GM23338 (cell line): ENCODE measurements around the gene MTMR3. TPM values are rescaled to one million over a fixed set of nuclear protein-coding genes. Genes with fewer than 3 reads are reported as not detected.

ENCODE experiments used
- ATAC-seq: fragments of 200-7000 bp; cut with Tn5 transposase; 3 replicates; pipeline ENCODE4 v1.9.1; 2020
- DNase-seq: peaks from one replicate; pipeline ENCODE4 v3.0.0-alpha.2; 2015; ENCODE audit warnings: low spot score
- H2AFZ ChIP-seq: fragments of 200-600 bp; sonication (generic); 2 replicates; pipeline ENCODE4 v1.8.0; 2016; ENCODE audit warnings: antibody characterized with exemption, mild to moderate bottlenecking, moderate library complexity
- H3F3A ChIP-seq: fragments of 200-600 bp; sonication (generic); replicated peaks from 2 replicates; pipeline ENCODE4 v1.8.0; 2017; ENCODE audit warnings: antibody characterized with exemption, mixed run types, low read depth
- H3K27ac ChIP-seq: fragments of 200-600 bp; sonication (generic); 2 replicates; pipeline ENCODE4 v1.6.1; 2016; ENCODE audit warnings: low read depth
- H3K27me3 ChIP-seq: fragments of 200-600 bp; sonication (generic); 2 replicates; pipeline ENCODE4 v1.8.0; 2016; ENCODE audit warnings: mild to moderate bottlenecking, mixed run types, moderate library complexity; ENCODE audit not compliant: insufficient read depth
- H3K36me3 ChIP-seq: fragments of 200-600 bp; sonication (generic); 2 replicates; pipeline ENCODE4 v1.8.0; 2016; ENCODE audit warnings: mild to moderate bottlenecking; ENCODE audit not compliant: insufficient read depth
- H3K4me1 ChIP-seq: fragments of 200-600 bp; sonication (generic); 2 replicates; pipeline ENCODE4 v1.8.0; 2016; ENCODE audit warnings: mild to moderate bottlenecking, moderate library complexity; ENCODE audit not compliant: insufficient read depth
- H3K4me2 ChIP-seq: fragments of 200-600 bp; sonication (generic); 2 replicates; pipeline ENCODE4 v1.7.1; 2017; ENCODE audit warnings: mixed run types
- H3K4me3 ChIP-seq: fragments of 200-600 bp; sonication (generic); 2 replicates; pipeline ENCODE4 v1.6.1; 2016; ENCODE audit warnings: mixed run types
- H3K79me2 ChIP-seq: fragments of 200-600 bp; sonication (generic); replicated peaks from 2 replicates; pipeline ENCODE4 v1.8.0; 2017; ENCODE audit warnings: mild to moderate bottlenecking; ENCODE audit not compliant: insufficient read depth
- H3K9me2 ChIP-seq: fragments of 200-600 bp; sonication (generic); 2 replicates; pipeline ENCODE4 v1.8.0; 2017; ENCODE audit not compliant: insufficient read depth
- H4K20me1 ChIP-seq: fragments of 200-600 bp; sonication (generic); replicated peaks from 2 replicates; pipeline ENCODE4 v1.8.0; 2017; ENCODE audit warnings: mild to moderate bottlenecking; ENCODE audit not compliant: insufficient read depth
- H3K27ac Mint-ChIP-seq: 2 replicates; pipeline ENCODE4 v1.8.0; 2020; ENCODE audit warnings: inconsistent platforms, mild to moderate bottlenecking, moderate library complexity, mixed read lengths
- H3K27me3 Mint-ChIP-seq: 3 replicates; pipeline ENCODE4 v1.8.0; 2022; ENCODE audit warnings: low read depth, mild to moderate bottlenecking, moderate library complexity, mixed read lengths, inconsistent platforms; ENCODE audit not compliant: insufficient read depth, poor library complexity
- H3K36me3 Mint-ChIP-seq: 3 replicates; pipeline ENCODE4 v1.8.0; 2021; ENCODE audit warnings: low read depth, mild to moderate bottlenecking, inconsistent platforms, moderate library complexity, mixed read lengths
- H3K4me1 Mint-ChIP-seq: 3 replicates; pipeline ENCODE4 v1.8.0; 2020; ENCODE audit warnings: mild to moderate bottlenecking, inconsistent platforms, mixed read lengths
- H3K4me3 Mint-ChIP-seq: 3 replicates; pipeline ENCODE4 v1.8.0; 2021; ENCODE audit warnings: moderate library complexity, mild to moderate bottlenecking, inconsistent platforms, mixed read lengths
- H3K9me3 Mint-ChIP-seq: 3 replicates; pipeline ENCODE4 v1.8.0; 2020; ENCODE audit warnings: moderate library complexity, mild to moderate bottlenecking, inconsistent platforms, mixed read lengths
- EZH2 ChIP-seq: fragments of 200-600 bp; sonication (generic); IDR thresholded peaks from one replicate; pipeline ENCODE4 v1.8.0; 2017; ENCODE audit warnings: antibody characterized with exemption, mild to moderate bottlenecking, low read depth; ENCODE audit not compliant: unreplicated experiment
- EZH2phosphoT487 ChIP-seq: fragments of 200-600 bp; sonication (generic); IDR thresholded peaks from one replicate; pipeline ENCODE4 v1.8.1; 2018; ENCODE audit warnings: antibody characterized with exemption; ENCODE audit not compliant: unreplicated experiment
- REST ChIP-seq: IDR thresholded peaks from one replicate; pipeline ENCODE4 v1.6.1; 2018; ENCODE audit warnings: antibody characterized with exemption; ENCODE audit not compliant: unreplicated experiment
- ZNF462 ChIP-seq: fragments of 250-450 bp; sonication (Bioruptor Pico); IDR thresholded peaks from 2 replicates; pipeline ENCODE4 v1.5.0; 2020; ENCODE audit warnings: mild to moderate bottlenecking, moderate library complexity
- polyA plus RNA-seq: library from polyadenylated mRNA; unstranded; fragments of >200 nt; fragmentation: Nextera tagmentation; extraction: Ambion mirVana; gene quantifications from 2 replicates; pipeline ENCODE4 v1.2.1, GENCODE V29; 2016
- total RNA-seq: library from RNA; depleted of rRNA; stranded (reverse); fragments of >200 nt; shearing (Covaris generic); gene quantifications from 2 replicates; pipeline ENCODE4 v1.2.3, GENCODE V29; 2014

The MTMR3 gene
- total and polyA plus RNA-seq, 2 experiments from 2014 or later: 5.2 to 27.4 TPM

GRCh38 chr22:29944339-29944738 is 61.4 kb downstream of the MTMR3 start (continued):
- no peak for TF ChIP-seq ZNF462 (CRISPR knock-in tag)
- no peak for TF ChIP-seq EZH2

DNA sequence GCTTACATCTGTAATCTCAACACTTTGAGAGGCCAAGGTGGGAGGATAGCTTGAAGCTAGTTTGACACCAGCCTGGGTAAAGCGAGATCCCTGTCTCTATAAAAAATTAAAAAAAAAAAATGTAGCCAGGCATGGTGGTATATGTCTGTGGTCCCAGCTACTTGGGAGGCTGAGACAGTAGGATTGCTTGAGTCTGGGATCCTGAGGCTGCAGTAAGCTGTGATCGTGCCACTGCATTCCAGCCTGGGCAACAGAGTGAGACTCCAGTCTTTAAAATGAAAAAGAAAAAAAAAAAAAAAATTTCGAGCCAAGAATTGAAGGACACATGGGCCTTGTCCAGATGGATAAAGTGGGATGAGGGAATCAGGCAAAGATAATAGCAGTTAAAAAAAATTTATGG is 62.5 kb downstream of the MTMR3 start:
- H2AFZ ChIP-seq: no peak overlapping the region
- H3K9me2 ChIP-seq: no peaks in the 10 kb centered on the region
- Mint-ChIP-seq H3K36me3 (peaks cover 12% of the 10 kb centered on the region; the same call in 2 of the 3 replicates), H3K27me3 (peaks cover 4% of the 10 kb centered on the region), H3K4me3 (no peak overlapping the region), H3K9me3 (peaks cover 9% of the 10 kb centered on the region), H3K4me1 (peaks cover 49% of the 10 kb centered on the region), H3K27ac (no peak overlapping the region)
- H3K36me3 ChIP-seq: 0 out of 2 replicates have a peak, but pooled peaks cover 4% of the 10 kb centered on the region
- no peaks in the 10 kb centered on the region for H4K20me1 ChIP-seq
- H3F3A ChIP-seq: no peaks in the 10 kb centered on the region
- no peak overlapping the region for H3K4me2 ChIP-seq
- no peak overlapping the region for H3K27ac ChIP-seq
- H3K27me3 ChIP-seq: no peaks in the 10 kb centered on the region
- H3K4me3 ChIP-seq: no peak overlapping the region
- H3K79me2 ChIP-seq: peaks cover 78% of the 10 kb centered on the region
- ATAC-seq (no peak; the same call in 2 of the 3 replicates), DNase-seq (no peak)
- H3K4me1 ChIP-seq: peaks cover 44% of the 10 kb centered on the region
- TF ChIP-seq REST (no peak), ZNF462 (CRISPR knock-in tag) (no peak), EZH2phosphoT487 (no peak)
